Cerebellar cortex (tissue), 1 donor: ENCODE measurements around the gene CMSS1.
A peak's percentile ranks its signal among the peaks of the same experiment; 100 is the strongest.

Experiments used
- DNase-seq: peaks from one replicate; pipeline ENCODE4 v3.0.0-alpha.2; 2015; ENCODE audit warnings: low spot score

CMSS1 gene

GRCh38 chr3:99875581-99875928, 57.9 kb downstream of the CMSS1 start:
- peak; percentile 7 for DNase-seq

GRCh38 chr3:99875929-99876841, 58.5 kb downstream of the CMSS1 start:
- peak; percentile 46 for DNase-seq

GRCh38 chr3:99877031-99877579, 59.4 kb downstream of the CMSS1 start:
- DNase-seq, result peak; percentile 13

GRCh38 chr3:99878005-99878404, 60.3 kb downstream of the CMSS1 start:
- no peak for DNase-seq

- DNase-seq, result no peak
These were observed 61.6 kb downstream of the CMSS1 start for GRCh38 chr3:99879275-99879674.

GRCh38 chr3:99881121-99881524, 63.5 kb downstream of the CMSS1 start:
- DNase-seq, result no peak

GRCh38 chr3:99882436-99883137, 64.9 kb downstream of the CMSS1 start:
- no peak for DNase-seq

- DNase-seq, result no peak
These were observed 65.4 kb downstream of the CMSS1 start for GRCh38 chr3:99883138-99883461.

- DNase-seq, result no peak
These were observed 66.0 kb downstream of the CMSS1 start for GRCh38 chr3:99883693-99884092.

- no peak for DNase-seq
These were observed 66.8 kb downstream of the CMSS1 start for GRCh38 chr3:99884484-99884883.

GRCh38 chr3:99885085-99885484, 67.4 kb downstream of the CMSS1 start:
- DNase-seq, result no peak

- no peak for DNase-seq
These were observed 68.2 kb downstream of the CMSS1 start for GRCh38 chr3:99885851-99886250.

GRCh38 chr3:99891610-99892285, 74.1 kb downstream of the CMSS1 start:
- no peak for DNase-seq

- no peak for DNase-seq
These were observed 74.7 kb downstream of the CMSS1 start for GRCh38 chr3:99892332-99892731.

- DNase-seq, result no peak
These were observed 77.6 kb downstream of the CMSS1 start for GRCh38 chr3:99895131-99895696.

- no peak for DNase-seq
These were observed 78.2 kb downstream of the CMSS1 start for GRCh38 chr3:99895703-99896441.

GRCh38 chr3:99896482-99896881, 78.8 kb downstream of the CMSS1 start:
- DNase-seq, result no peak

GRCh38 chr3:99899603-99900002, 81.9 kb downstream of the CMSS1 start:
- DNase-seq, result no peak

- no peak for DNase-seq
These were observed 82.6 kb downstream of the CMSS1 start for GRCh38 chr3:99900248-99900647.

- no peak for DNase-seq
These were observed 83.7 kb downstream of the CMSS1 start for GRCh38 chr3:99901200-99901926.

GRCh38 chr3:99902091-99902490, 84.4 kb downstream of the CMSS1 start:
- no peak for DNase-seq
